K562 (cell line): ENCODE data around the gene SART3. TPM values are rescaled to one million over a fixed set of nuclear protein-coding genes. Genes with fewer than 3 reads are reported as not detected.
A peak's percentile ranks its signal among the peaks of the same experiment; 100 is the strongest.

Experiments
- BRD4 ChIP-seq: fragments of 200-600 bp; sonication (generic); IDR thresholded peaks from 2 replicates; pipeline ENCODE4 v1.6.1; 2017; ENCODE audit warnings: inconsistent platforms
- FOXJ2 ChIP-seq: fragments of 200-800 bp; sonication (Bioruptor generic); IDR thresholded peaks from 2 replicates; pipeline ENCODE4 v1.6.1; 2016; ENCODE audit warnings: missing genetic modification characterization, missing compliant biosample characterization
- MTA3 ChIP-seq: fragments of 450-650 bp; formaldehyde crosslinking; IDR thresholded peaks from 2 replicates; pipeline ENCODE4 v1.6.1; 2017; ENCODE audit warnings: mild to moderate bottlenecking, borderline replicate concordance
- MXI1 ChIP-seq: IDR thresholded peaks from 2 replicates; pipeline ENCODE4 v1.6.1; 2011; ENCODE audit warnings: low read depth, mild to moderate bottlenecking, improper control_type of control experiment, low read length
- POLR3G ChIP-seq: IDR thresholded peaks from 2 replicates; pipeline ENCODE4 v1.6.1; 2011; ENCODE audit not compliant: insufficient read length, insufficient replicate concordance; ENCODE audit errors: extremely low read depth
- SMAD4 ChIP-seq: fragments of 250-450 bp; sonication (Bioruptor Pico); conservative IDR thresholded peaks from 2 replicates; pipeline ENCODE4 v1.8.0; 2021; ENCODE audit warnings: inconsistent platforms, mild to moderate bottlenecking, moderate library complexity
- STAG1 ChIP-seq: sonication (generic); formaldehyde crosslinking; IDR thresholded peaks from 2 replicates; pipeline ENCODE4 v1.5.0; 2020; ENCODE audit warnings: missing genetic modification reagents, borderline replicate concordance
- TEAD4 ChIP-seq, 2 experiments: sonication (generic) in 1 of 2; formaldehyde crosslinking in 1 of 2; IDR thresholded peaks; 2 replicates each; pipeline versions ENCODE4 v1.6.1 to v1.8.0; 2012 to 2022; ENCODE audit warnings: borderline replicate concordance in 1 of 2, inconsistent platforms in 1 of 2, low read length in 1 of 2, mild to moderate bottlenecking in 1 of 2, missing genetic modification reagents in 1 of 2
- XRCC5 ChIP-seq: fragments of 200-400 bp; formaldehyde crosslinking; IDR thresholded peaks from 2 replicates; pipeline ENCODE4 v1.6.1; 2017; ENCODE audit warnings: low read depth, mild to moderate bottlenecking, low read length
- ZNF133 ChIP-seq: fragments of 250-450 bp; sonication (Bioruptor Pico); IDR thresholded peaks from 2 replicates; pipeline ENCODE4 v1.4.0; 2020; ENCODE audit warnings: mild to moderate bottlenecking
- polyA plus RNA-seq, 8 experiments: library from polyadenylated mRNA; depleted of rRNA in 4 of 8; stranded (reverse) in 5 of 8; unstranded in 3 of 8; fragments of >200 nt; fragmentation: Nextera tagmentation in 2 of 8; fragmentation: Illumina TruSeq in 1 of 8; extraction: Ambion mirVana in 2 of 8; extraction: Trizol in 1 of 8; gene quantifications; 2 replicates each; pipeline versions ENCODE4 v1.2.1 to v1.2.3, GENCODE V29; 2011 to 2014; ENCODE audit warnings: inconsistent platforms in 1 of 8, missing spikeins in 1 of 8
- total RNA-seq, 7 experiments: library from RNA; depleted of rRNA in 6 of 7; stranded (reverse); fragments of >200 nt in 6 of 7; fragmentation: Illumina TruSeq in 2 of 7; extraction: Trizol in 2 of 7; gene quantifications; 2 replicates each; pipeline versions ENCODE4 v1.2.1 to v1.2.3, GENCODE V29; 2011 to 2021; ENCODE audit warnings: low replicate concordance in 1 of 7
- TF ChIP-seq, protein P1 (sequence below): fragments of 200-600 bp; sonication (generic); IDR thresholded peaks from one replicate; pipeline ENCODE4 v1.6.1; 2012; ENCODE audit warnings: mild to moderate bottlenecking, low read depth, low read length, inconsistent platforms
- TF ChIP-seq, protein P2 (sequence below), 2 experiments: fragments of 450-650 bp in 1 of 2; sonication (generic) in 1 of 2; formaldehyde crosslinking in 1 of 2; IDR thresholded peaks in 1 of 2; conservative IDR thresholded peaks in 1 of 2; 2 replicates each; pipeline versions ENCODE4 v1.6.1 to v1.8.1; 2016 to 2023; ENCODE audit warnings: mild to moderate bottlenecking in 2 of 2, moderate library complexity in 2 of 2, inconsistent platforms in 1 of 2, missing genetic modification reagents in 1 of 2

Gene SART3
- total and polyA plus RNA-seq, 9 of the 15 experiments (the other 6 are each of a cell fraction or from before 2014, with no cell fraction given) = 8.9 to 167 (median 56.7) TPM

DNA sequence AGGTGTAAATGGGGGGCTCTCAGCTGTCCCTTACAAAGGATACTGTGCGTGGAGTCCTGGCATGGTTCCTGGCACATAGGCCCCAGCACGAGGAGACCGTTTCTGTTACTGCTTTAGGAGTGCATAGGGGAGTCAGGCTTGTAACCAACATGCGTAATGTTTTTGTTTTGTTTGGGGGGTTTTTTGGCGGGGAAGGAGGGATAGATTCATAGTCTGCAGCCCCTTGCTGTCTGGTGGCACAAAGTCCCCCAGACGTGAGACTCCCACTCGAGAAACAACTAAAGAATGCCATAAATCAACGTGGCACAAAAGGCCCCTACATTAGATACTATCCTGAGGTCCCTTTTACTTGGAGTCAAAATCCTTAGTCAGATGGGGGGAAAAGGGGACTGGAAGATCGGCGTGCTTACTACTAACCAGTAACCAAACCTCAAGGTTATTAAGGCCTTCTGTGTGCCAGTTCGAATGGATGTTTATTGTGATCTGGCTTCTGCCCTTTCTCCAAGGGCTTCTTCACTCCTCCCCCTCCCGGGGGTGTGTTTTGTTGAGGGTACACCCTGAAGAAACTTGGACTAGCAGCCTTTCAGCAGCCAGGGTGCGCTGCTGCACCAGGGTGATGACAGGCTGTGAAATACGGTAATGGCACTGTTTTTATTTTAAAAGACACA is 2.3 kb upstream of the SART3 start (continued):
- TF ChIP-seq, protein P1, sequence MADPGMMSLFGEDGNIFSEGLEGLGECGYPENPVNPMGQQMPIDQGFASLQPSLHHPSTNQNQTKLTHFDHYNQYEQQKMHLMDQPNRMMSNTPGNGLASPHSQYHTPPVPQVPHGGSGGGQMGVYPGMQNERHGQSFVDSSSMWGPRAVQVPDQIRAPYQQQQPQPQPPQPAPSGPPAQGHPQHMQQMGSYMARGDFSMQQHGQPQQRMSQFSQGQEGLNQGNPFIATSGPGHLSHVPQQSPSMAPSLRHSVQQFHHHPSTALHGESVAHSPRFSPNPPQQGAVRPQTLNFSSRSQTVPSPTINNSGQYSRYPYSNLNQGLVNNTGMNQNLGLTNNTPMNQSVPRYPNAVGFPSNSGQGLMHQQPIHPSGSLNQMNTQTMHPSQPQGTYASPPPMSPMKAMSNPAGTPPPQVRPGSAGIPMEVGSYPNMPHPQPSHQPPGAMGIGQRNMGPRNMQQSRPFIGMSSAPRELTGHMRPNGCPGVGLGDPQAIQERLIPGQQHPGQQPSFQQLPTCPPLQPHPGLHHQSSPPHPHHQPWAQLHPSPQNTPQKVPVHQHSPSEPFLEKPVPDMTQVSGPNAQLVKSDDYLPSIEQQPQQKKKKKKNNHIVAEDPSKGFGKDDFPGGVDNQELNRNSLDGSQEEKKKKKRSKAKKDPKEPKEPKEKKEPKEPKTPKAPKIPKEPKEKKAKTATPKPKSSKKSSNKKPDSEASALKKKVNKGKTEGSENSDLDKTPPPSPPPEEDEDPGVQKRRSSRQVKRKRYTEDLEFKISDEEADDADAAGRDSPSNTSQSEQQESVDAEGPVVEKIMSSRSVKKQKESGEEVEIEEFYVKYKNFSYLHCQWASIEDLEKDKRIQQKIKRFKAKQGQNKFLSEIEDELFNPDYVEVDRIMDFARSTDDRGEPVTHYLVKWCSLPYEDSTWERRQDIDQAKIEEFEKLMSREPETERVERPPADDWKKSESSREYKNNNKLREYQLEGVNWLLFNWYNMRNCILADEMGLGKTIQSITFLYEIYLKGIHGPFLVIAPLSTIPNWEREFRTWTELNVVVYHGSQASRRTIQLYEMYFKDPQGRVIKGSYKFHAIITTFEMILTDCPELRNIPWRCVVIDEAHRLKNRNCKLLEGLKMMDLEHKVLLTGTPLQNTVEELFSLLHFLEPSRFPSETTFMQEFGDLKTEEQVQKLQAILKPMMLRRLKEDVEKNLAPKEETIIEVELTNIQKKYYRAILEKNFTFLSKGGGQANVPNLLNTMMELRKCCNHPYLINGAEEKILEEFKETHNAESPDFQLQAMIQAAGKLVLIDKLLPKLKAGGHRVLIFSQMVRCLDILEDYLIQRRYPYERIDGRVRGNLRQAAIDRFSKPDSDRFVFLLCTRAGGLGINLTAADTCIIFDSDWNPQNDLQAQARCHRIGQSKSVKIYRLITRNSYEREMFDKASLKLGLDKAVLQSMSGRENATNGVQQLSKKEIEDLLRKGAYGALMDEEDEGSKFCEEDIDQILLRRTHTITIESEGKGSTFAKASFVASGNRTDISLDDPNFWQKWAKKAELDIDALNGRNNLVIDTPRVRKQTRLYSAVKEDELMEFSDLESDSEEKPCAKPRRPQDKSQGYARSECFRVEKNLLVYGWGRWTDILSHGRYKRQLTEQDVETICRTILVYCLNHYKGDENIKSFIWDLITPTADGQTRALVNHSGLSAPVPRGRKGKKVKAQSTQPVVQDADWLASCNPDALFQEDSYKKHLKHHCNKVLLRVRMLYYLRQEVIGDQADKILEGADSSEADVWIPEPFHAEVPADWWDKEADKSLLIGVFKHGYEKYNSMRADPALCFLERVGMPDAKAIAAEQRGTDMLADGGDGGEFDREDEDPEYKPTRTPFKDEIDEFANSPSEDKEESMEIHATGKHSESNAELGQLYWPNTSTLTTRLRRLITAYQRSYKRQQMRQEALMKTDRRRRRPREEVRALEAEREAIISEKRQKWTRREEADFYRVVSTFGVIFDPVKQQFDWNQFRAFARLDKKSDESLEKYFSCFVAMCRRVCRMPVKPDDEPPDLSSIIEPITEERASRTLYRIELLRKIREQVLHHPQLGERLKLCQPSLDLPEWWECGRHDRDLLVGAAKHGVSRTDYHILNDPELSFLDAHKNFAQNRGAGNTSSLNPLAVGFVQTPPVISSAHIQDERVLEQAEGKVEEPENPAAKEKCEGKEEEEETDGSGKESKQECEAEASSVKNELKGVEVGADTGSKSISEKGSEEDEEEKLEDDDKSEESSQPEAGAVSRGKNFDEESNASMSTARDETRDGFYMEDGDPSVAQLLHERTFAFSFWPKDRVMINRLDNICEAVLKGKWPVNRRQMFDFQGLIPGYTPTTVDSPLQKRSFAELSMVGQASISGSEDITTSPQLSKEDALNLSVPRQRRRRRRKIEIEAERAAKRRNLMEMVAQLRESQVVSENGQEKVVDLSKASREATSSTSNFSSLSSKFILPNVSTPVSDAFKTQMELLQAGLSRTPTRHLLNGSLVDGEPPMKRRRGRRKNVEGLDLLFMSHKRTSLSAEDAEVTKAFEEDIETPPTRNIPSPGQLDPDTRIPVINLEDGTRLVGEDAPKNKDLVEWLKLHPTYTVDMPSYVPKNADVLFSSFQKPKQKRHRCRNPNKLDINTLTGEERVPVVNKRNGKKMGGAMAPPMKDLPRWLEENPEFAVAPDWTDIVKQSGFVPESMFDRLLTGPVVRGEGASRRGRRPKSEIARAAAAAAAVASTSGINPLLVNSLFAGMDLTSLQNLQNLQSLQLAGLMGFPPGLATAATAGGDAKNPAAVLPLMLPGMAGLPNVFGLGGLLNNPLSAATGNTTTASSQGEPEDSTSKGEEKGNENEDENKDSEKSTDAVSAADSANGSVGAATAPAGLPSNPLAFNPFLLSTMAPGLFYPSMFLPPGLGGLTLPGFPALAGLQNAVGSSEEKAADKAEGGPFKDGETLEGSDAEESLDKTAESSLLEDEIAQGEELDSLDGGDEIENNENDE = peak; percentile 97
- TF ChIP-seq FOXJ2 (peak; percentile 82; the same call in 1 of the 2 replicates), XRCC5 (0 out of 2 replicates have a peak, but pooled peaks have one; percentile 70), STAG1 (peak; percentile 58; the same call in 1 of the 2 replicates), MXI1 (peak; percentile 21; the same call in 1 of the 2 replicates), MTA3 (peak; percentile 30; the same call in 1 of the 2 replicates), BRD4 (no peak), SMAD4 (CRISPR knock-in tag) (no peak), TEAD4 (IDR thresholded peaks at IDR 0.05; ENCODE audit: low read length) (peak; percentile 45), TEAD4 (CRISPR knock-in tag; IDR thresholded peaks at IDR 0.05; ENCODE audit: borderline replicate concordance) (no peak), ZNF133 (CRISPR knock-in tag) (no peak), POLR3G (no peak)
- TF ChIP-seq, protein P2, sequence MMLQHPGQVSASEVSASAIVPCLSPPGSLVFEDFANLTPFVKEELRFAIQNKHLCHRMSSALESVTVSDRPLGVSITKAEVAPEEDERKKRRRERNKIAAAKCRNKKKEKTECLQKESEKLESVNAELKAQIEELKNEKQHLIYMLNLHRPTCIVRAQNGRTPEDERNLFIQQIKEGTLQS (IDR thresholded peaks at IDR 0.05) = 0 out of 2 replicates have a peak, but pooled peaks have one; percentile 47
- TF ChIP-seq, protein P2 (CRISPR knock-in tag; conservative IDR thresholded peaks at IDR 0.05) = 0 out of 2 replicates have a peak, but pooled peaks have one; percentile 16
